ENCODE results near the gene HELZ. TPM values are rescaled to one million over a fixed set of nuclear protein-coding genes. Genes with fewer than 3 reads are reported as not detected.

The HELZ gene
- total and polyA plus RNA-seq, 4 donors, result 2.8 to 75.7 (median 25.5) TPM

- no peak overlapping the region for H3K4me3 ChIP-seq (ENCODE audit: low read length in 2 of 2)
- no peak for ATAC-seq (ENCODE audit: low FRiP score)
- H3K4me1 ChIP-seq (ENCODE audit: control insufficient read depth in 1 of 2, insufficient read depth in 2 of 2, low read length in 2 of 2), result no peaks in the 10 kb centered on the region
- H3K36me3 ChIP-seq (ENCODE audit: control insufficient read depth in 1 of 2, insufficient read depth in 2 of 2, low read length in 1 of 2), result no peaks in the 10 kb centered on the region
- intact Hi-C loops (cut with DNase I), result no loop called here
- H3K27ac ChIP-seq (ENCODE audit: low read depth in 1 of 2, low read length in 2 of 2), result no peak overlapping the region
- WGBS, 2 donors, result 92 to 93% methylated on average over 20 of the region's 20 CpGs
- H3K9me3 ChIP-seq (ENCODE audit: control insufficient read depth, low read length), result no peaks in the 10 kb centered on the region
- no peak for DNase-seq
- H3K27me3 ChIP-seq (ENCODE audit: control insufficient read depth in 1 of 2, insufficient read depth in 2 of 2, low read length in 1 of 2), result no peaks in the 10 kb centered on the region
Measured at GRCh38 chr17:67025216-67025792, 219.7 kb downstream of the HELZ start.

DNA sequence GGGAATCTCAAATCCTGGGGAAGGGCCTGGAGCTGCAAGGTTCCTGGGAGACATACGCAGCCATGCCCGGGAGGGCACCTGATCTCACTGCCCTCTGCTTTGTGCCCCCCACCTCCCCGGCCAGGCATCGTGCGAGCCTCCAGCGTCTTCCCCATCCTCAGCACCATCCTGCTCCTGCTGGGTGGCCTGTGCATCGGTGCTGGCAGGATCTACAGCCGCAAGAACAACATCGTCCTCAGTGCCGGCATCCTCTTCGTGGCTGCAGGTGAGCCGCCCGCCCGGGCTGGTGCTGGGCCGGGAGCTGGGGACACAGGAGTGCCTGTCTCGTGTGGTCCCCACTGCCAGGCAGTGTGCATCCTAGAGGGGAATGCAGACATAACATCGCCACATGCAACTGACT is 220.3 kb downstream of the HELZ start:
- H3K4me3 ChIP-seq (ENCODE audit: low read length in 2 of 2), result no peak overlapping the region
- DNase-seq, result no peak
- ATAC-seq (ENCODE audit: low FRiP score), result no peak
- intact Hi-C loops (cut with DNase I), result no loop called here
- 95 to 96% methylated on average over 17 of the region's 17 CpGs for WGBS, 2 donors
- no peaks in the 10 kb centered on the region for H3K4me1 ChIP-seq (ENCODE audit: control insufficient read depth in 1 of 2, insufficient read depth in 2 of 2, low read length in 2 of 2)
- H3K36me3 ChIP-seq (ENCODE audit: control insufficient read depth in 1 of 2, insufficient read depth in 2 of 2, low read length in 1 of 2), result no peaks in the 10 kb centered on the region
- H3K27ac ChIP-seq (ENCODE audit: low read depth in 1 of 2, low read length in 2 of 2), result no peak overlapping the region
- H3K9me3 ChIP-seq (ENCODE audit: control insufficient read depth, low read length), result no peaks in the 10 kb centered on the region
- H3K27me3 ChIP-seq (ENCODE audit: control insufficient read depth in 1 of 2, insufficient read depth in 2 of 2, low read length in 1 of 2), result no peaks in the 10 kb centered on the region

DNA sequence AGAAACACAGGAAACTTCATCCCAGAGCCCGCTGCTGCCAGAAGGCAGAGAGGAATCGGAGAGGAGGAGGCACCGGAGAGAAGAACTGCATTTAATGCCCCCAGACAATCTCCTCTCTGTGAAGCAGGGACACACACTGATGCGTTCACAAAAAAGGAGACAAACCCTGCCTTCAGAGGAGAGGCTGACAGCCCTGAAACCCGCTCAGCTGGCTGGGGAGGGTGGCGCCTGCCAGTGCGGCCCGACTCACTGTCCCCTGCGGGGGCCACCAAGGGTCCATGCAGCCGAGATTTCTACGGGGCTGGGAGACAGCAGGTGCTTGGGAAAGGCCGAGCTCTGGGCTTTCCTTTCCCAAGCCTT is 222.6 kb downstream of the HELZ start:
- intact Hi-C loops (cut with DNase I), result no loop called here
- Histone ChIP-seq H3K27ac (ENCODE audit: low read depth in 1 of 2, low read length in 2 of 2) (no peak overlapping the region), H3K36me3 (ENCODE audit: control insufficient read depth in 1 of 2, insufficient read depth in 2 of 2, low read length in 1 of 2) (no peaks in the 10 kb centered on the region), H3K9me3 (ENCODE audit: control insufficient read depth, low read length) (no peaks in the 10 kb centered on the region), H3K4me3 (ENCODE audit: low read length in 2 of 2) (no peak overlapping the region), H3K27me3 (ENCODE audit: control insufficient read depth in 1 of 2, insufficient read depth in 2 of 2, low read length in 1 of 2) (no peaks in the 10 kb centered on the region), H3K4me1 (ENCODE audit: control insufficient read depth in 1 of 2, insufficient read depth in 2 of 2, low read length in 2 of 2) (no peaks in the 10 kb centered on the region)
- DNase-seq (no peak), ATAC-seq (ENCODE audit: low FRiP score) (no peak)
- whole genome bisulfite sequencing, 2 donors, result 90 to 92% methylated on average over 11 to 12 of the region's 12 CpGs

DNA sequence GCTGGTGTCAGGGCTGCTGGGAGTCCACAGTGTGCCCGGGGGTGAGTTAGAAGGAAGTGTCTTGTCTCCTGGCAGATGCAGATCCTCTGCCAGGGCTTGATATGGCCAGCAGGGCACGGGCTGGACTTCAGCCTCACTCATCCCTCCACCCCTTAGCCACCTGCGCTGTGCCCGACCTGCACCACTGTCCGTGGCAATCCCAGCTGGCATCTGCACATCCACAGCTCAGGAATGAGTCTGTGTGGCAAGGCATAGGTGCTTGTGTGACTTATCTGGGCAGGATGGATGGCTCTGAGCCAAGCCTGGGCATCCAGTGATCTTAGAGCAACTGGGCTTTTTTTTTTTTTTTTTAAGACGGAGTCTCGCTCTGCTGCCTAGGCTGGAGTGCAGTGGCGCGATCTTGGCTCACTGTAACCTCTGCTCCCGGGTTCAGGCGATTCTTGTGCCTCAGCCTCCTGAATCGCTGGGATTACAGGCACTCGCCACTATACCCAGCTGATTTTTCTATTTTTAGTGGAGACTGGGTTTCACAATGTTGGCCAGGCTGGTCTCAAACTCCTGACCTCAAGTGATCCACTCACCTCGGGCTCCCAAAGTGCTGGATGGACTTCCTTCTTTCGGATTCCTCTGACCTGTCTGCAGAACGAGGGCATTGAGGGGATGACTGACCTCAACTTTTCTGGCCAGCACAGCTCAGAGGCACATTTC is 223.1 kb downstream of the HELZ start:
- DNase-seq (no peak), ATAC-seq (ENCODE audit: low FRiP score) (no peak)
- no peak overlapping the region for H3K4me3 ChIP-seq (ENCODE audit: low read length in 2 of 2)
- no peaks in the 10 kb centered on the region for H3K9me3 ChIP-seq (ENCODE audit: control insufficient read depth, low read length)
- no peaks in the 10 kb centered on the region for H3K4me1 ChIP-seq (ENCODE audit: control insufficient read depth in 1 of 2, insufficient read depth in 2 of 2, low read length in 2 of 2)
- H3K36me3 ChIP-seq (ENCODE audit: control insufficient read depth in 1 of 2, insufficient read depth in 2 of 2, low read length in 1 of 2), result no peaks in the 10 kb centered on the region
- H3K27ac ChIP-seq (ENCODE audit: low read depth in 1 of 2, low read length in 2 of 2), result no peak overlapping the region
- 83 to 86% methylated on average over 16 of the region's 16 CpGs for WGBS, 2 donors
- H3K27me3 ChIP-seq (ENCODE audit: control insufficient read depth in 1 of 2, insufficient read depth in 2 of 2, low read length in 1 of 2), result no peaks in the 10 kb centered on the region
- intact Hi-C loops (cut with DNase I), result no loop called here

DNA sequence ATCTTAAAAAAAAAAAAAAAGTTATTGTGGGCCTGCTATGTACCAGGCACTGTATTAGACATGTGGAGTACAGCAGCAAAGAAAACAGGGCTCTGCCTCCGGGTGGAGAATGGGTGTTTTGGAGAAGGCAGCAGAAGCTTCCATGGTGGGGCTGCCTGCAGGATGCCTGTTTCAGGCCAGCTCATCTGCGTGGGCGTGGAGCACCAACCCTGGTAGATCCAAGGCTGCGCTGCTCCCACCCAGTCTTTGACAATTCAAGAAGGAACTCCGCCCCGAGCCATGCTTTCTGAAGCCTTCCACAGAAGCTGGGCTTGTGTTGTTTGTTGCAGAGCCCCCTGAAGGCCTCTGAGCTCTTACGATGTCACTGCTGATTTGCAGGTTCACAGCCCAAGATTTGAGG is 223.8 kb downstream of the HELZ start:
- no peak for DNase-seq

More for the DNA sequence above, 223.8 kb downstream of the HELZ start:
- no peaks in the 10 kb centered on the region for H3K4me1 ChIP-seq (ENCODE audit: control insufficient read depth in 1 of 2, insufficient read depth in 2 of 2, low read length in 2 of 2)
- H3K9me3 ChIP-seq (ENCODE audit: control insufficient read depth, low read length), result no peaks in the 10 kb centered on the region
- no peak overlapping the region for H3K27ac ChIP-seq (ENCODE audit: low read depth in 1 of 2, low read length in 2 of 2)
- WGBS, 2 donors, result 93 to 94% methylated on average over 7 of the region's 7 CpGs
- H3K4me3 ChIP-seq (ENCODE audit: low read length in 2 of 2), result no peak overlapping the region
- no peak for ATAC-seq (ENCODE audit: low FRiP score)
- no peaks in the 10 kb centered on the region for H3K27me3 ChIP-seq (ENCODE audit: control insufficient read depth in 1 of 2, insufficient read depth in 2 of 2, low read length in 1 of 2)
- intact Hi-C loops (cut with DNase I), result no loop called here
- H3K36me3 ChIP-seq (ENCODE audit: control insufficient read depth in 1 of 2, insufficient read depth in 2 of 2, low read length in 1 of 2), result no peaks in the 10 kb centered on the region

Other genes with a start within 250 kb of the HELZ start
- not detected for gene CACNG1, start 200.6 kb downstream of the HELZ start, total RNA-seq
- gene CACNG1, start 200.6 kb downstream of the HELZ start, polyA plus RNA-seq, result under 1 TPM in 1 of 2 donors, not detected in 1; 0.38 TPM
- 10 to 100 TPM; 38.2 to 46.8 TPM for gene PSMD12, start 121.4 kb upstream of the HELZ start, total RNA-seq
- gene PSMD12, start 121.4 kb upstream of the HELZ start, polyA plus RNA-seq, result 10 to 100 TPM; 15.6 to 23.4 TPM
- gene PITPNC1, start 132.1 kb upstream of the HELZ start, total RNA-seq, result 10 to 100 TPM; 28.7 to 29.6 TPM
- gene PITPNC1, start 132.1 kb upstream of the HELZ start, polyA plus RNA-seq, result 1 to 10 TPM; 2.3 to 6.9 TPM

Data from aorta (tissue), 5 donors.